GM19395 (cell line): ENCODE measurements around the gene PRADC1.
"Not testable (repeated sequence)": the region's sequence is repeated elsewhere in the genome, so short reads cannot be mapped to it uniquely, and the experiment has no call there.

Source experiments
- ATAC-seq: cut with Tn5 transposase; IDR thresholded peaks from one replicate; pipeline ENCODE4 v1.9.1; 2021; ENCODE audit warnings: mild to moderate bottlenecking, moderate library complexity; ENCODE audit not compliant: unreplicated experiment

Gene PRADC1

DNA sequence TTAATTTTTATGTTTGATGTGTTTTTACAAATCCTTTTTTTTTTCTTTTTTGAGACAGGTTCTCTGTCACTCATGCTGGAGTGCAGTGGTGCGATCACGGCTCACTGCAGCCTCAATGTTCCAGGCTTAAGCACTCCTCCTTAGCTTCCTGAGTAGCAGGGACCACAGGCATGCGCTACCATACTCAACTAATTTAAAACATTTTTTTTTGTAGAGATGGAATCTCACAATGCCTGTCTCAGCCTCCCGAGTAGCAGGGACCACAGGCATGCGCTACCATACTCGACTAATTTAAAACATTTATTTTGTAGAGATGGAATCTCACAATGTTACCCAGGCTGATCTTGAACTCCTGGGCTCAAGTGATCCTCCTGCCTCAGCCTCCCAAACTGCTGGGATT lies 27.4 kb downstream of the PRADC1 start:
- no peak for ATAC-seq

DNA sequence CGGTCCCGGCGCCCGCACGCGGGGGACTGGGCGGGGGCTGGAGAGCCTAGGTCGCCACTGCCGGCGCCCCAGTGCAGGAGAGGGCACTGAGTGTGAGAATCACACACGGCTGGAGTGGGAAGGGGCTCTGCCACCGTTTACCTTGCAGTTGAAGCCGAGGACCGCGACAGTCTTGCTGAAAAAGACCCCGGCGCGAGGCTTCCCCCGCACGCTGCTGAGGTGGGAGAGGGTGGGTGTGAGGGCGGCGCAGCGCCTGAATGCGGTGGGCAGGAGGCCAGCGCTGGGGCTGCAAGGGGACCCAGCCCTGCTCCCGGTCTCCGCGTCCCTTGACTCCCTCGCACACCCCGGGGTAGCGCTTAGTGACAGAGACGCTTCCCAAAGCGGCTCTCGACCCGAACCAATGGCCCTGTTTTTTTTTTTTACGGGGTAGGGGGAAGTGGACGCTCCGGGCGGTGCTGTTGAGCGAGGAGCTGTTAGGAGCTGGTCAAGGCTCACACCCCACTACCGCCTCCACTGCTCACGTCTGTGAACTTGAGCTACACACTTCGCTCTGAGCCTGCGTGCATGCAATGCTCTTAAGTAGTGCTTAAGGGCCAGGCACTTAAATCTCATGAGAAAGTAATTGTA lies 29.9 kb downstream of the PRADC1 start:
- ATAC-seq, result no peak

DNA sequence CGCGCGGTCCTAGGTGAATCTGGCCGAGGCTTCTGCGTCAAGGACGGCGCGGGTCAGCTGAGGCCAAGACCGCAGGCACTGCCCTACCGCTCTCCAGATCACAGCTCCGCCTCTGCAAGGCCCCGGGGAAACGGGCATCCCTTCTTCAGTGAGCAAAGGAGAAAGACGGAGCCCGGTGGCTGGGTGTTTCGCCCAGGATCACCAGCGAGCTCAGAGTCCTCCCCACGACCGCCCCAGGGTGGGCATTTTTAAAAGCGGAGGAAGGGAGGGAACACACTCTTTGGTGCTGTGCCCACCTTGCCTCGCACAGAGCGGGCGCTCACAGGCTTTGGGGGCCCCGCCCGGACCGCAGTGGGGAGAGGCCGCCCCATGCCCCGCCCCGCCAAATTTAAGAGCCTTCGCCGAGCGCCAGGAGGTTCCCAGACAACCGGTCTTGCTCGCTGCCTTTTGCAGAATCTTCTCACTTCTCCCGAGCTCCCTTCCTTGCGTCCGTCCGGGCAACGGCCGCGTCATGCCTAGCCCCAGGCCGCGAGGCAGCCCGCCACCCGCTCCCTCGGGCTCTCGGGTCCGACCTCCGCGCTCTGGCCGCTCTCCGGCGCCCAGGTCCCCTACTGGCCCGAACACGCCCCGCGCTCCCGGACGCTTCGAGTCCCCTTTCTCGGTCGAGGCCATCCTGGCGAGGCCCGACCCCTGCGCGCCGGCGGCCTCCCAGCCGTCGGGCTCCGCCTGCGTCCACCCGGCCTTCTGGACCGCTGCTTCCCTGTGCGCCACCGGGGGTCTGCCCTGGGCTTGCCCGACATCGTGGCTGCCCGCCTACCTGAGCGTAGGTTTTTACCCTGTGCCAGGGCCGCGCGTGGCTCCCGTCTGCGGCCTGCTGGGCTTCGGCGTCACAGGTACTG lies 30.6 kb downstream of the PRADC1 start, which contains the start of gene NOTO:
TSS of gene NOTO (plus strand) at position 419 of the 899 bp plus-strand sequence. CDS start at position 512, 93 bp downstream.
- no peak for ATAC-seq

DNA sequence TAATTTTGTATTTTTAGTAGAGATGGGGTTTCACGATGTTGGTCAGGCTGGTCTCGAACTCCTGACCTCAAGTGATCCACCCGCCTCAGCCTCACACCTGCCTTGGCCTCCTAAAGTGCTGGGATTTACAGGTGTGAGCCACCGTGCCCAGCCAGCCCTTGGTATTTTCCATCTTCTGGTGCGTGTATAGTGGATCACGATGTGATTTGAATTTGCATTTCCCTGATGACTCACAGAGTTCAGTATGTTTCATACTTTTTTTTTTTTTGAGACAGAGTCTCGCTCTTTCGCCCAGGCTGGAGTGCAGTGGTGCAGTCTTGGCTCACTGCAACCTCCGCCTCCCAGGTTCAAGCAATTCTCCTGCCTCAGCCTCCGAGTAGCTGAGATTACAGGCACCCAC lies 32.8 kb downstream of the PRADC1 start:
- ATAC-seq, result not testable (repeated sequence)

DNA sequence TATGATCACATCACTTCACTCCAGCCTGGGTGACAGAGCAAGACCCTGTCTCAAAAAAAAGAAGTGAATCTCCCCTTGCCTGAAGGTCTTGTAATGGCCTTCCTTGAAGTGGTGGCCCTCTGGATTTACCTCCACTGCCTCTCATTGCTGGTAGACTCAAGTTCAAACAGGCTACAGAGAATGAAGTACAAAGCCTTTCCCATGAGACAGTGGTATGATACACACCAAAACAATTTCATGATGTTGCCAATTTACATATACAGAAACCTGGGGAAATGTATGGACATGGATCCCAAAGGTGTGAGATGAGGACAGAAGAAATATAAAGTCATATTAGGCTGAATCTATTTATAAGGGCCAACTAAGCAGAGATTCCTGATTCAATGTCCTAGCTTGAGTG lies 35.5 kb downstream of the PRADC1 start:
- ATAC-seq, result no peak

DNA sequence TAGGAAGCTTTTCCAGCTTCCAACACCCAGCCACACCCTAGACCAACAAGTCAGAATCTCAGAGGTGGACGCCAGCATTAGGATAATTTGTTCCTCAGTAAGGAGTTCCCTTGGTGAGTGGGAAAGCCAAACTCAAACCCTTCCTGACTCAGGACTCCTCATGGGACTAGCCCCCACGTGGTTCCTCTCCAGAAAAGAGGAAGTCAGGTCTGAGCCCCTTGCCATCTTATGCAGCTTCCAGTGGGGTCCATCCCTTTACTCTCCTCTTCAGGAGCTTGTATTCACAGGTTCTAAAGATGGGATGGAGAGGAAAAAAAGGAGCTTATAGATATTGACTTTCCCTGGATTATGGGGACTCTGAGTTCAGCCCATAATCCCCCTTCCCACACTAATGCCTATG lies 45.5 kb downstream of the PRADC1 start:
- no peak for ATAC-seq

DNA sequence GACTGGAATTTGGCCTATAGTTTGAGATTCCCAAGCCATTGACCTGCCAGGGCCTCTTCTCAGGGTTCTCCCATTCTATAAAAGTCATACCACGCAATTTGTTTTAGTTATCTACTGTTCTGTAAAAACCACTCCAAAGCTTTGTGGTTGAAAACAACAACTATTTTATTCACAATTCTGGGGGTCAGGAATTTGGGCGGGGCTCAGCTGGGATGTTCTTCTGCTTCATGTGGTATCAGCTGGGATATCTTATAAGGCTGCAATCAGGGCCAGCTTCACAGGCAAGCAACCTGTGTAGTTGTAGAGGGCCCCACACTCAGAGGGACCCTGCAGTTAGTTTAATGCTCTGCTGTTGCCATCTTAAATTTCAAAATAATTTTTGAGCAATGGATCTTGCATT lies 47.1 kb downstream of the PRADC1 start:
- no peak for ATAC-seq
